ENCODE data around the gene PIGK. TPM values are rescaled to one million over a fixed set of nuclear protein-coding genes. Genes with fewer than 3 reads are reported as not detected.

Gene PIGK
- total and polyA plus RNA-seq, 8 donors, result 0.58 to 62.4 (median 8.5) TPM

- Histone ChIP-seq H3K4me1 (no peaks in the 10 kb centered on the region), H3K36me3 (no peaks in the 10 kb centered on the region), H3K9me3 (no peaks in the 10 kb centered on the region), H3K27ac (no peak overlapping the region), H3K27me3 (no peaks in the 10 kb centered on the region), H3K4me3 (no peak overlapping the region)
- intact Hi-C loops (cut with DNase I; ENCODE audit: low total_unique reads), result no loop called here
- DNase-seq, result no peak
- TF ChIP-seq POLR2AphosphoS5 (IDR thresholded peaks at IDR 0.05) (no peak), EP300 (IDR thresholded peaks at IDR 0.05) (no peak), CTCF (IDR thresholded peaks at IDR 0.05) (no peak)
- WGBS, 5 donors, result 50 to 57% (median 55%) methylated on average over 1 of the region's 1 CpG
Measured at GRCh38 chr1:77048615-77049005, 170.6 kb downstream of the PIGK start.

GRCh38 chr1:77047978-77048614, 171.1 kb downstream of the PIGK start:
- TF ChIP-seq CTCF (IDR thresholded peaks at IDR 0.05) (no peak), POLR2A (IDR thresholded peaks at IDR 0.05) (no peak), EP300 (IDR thresholded peaks at IDR 0.05) (no peak), POLR2AphosphoS5 (IDR thresholded peaks at IDR 0.05) (no peak)
- H3K27me3 ChIP-seq, result no peaks in the 10 kb centered on the region
- 62 to 80% (median 74%) methylated on average over 3 of the region's 3 CpGs for WGBS, 5 donors

GRCh38 chr1:77047575-77047974, 171.7 kb downstream of the PIGK start:
- WGBS, 5 donors, result 88 to 99% (median 93%) methylated on average over 1 of the region's 1 CpG
- H3K27me3 ChIP-seq, result no peaks in the 10 kb centered on the region
- H3K27ac ChIP-seq, result no peak overlapping the region
- no peak for TF ChIP-seq EP300 (IDR thresholded peaks at IDR 0.05)
- TF ChIP-seq POLR2AphosphoS5 (IDR thresholded peaks at IDR 0.05), result no peak
- TF ChIP-seq POLR2A (IDR thresholded peaks at IDR 0.05), result no peak
- no peak for TF ChIP-seq CTCF (IDR thresholded peaks at IDR 0.05)
- no peaks in the 10 kb centered on the region for H3K4me1 ChIP-seq
- H3K9me3 ChIP-seq, result no peaks in the 10 kb centered on the region
- H3K36me3 ChIP-seq, result no peaks in the 10 kb centered on the region
- intact Hi-C loops (cut with DNase I; ENCODE audit: low total_unique reads), result no loop called here
- H3K4me3 ChIP-seq, result no peak overlapping the region
- DNase-seq, result no peak

More at GRCh38 chr1:77047978-77048614, 171.1 kb downstream of the PIGK start:
- no peak for DNase-seq
- Histone ChIP-seq H3K4me3 (no peak overlapping the region), H3K36me3 (no peaks in the 10 kb centered on the region), H3K9me3 (no peaks in the 10 kb centered on the region), H3K4me1 (no peaks in the 10 kb centered on the region), H3K27ac (no peak overlapping the region)
- intact Hi-C loops (cut with DNase I; ENCODE audit: low total_unique reads), result no loop called here

GRCh38 chr1:77044133-77044849, 174.9 kb downstream of the PIGK start:
- intact Hi-C loops (cut with DNase I; ENCODE audit: low total_unique reads), result no loop called here
- 92 to 95% (median 93%) methylated on average over 13 to 20 of the region's 20 CpGs for whole genome bisulfite sequencing, 5 donors
- H3K36me3 ChIP-seq, result no peaks in the 10 kb centered on the region
- H3K4me3 ChIP-seq, result no peak overlapping the region
- DNase-seq, result no peak
- no peaks in the 10 kb centered on the region for H3K9me3 ChIP-seq
- H3K4me1 ChIP-seq, result peaks cover 0 to 11% (median under 1%) of the 10 kb centered on the region in 4 donors
- H3K27me3 ChIP-seq, result no peaks in the 10 kb centered on the region
- TF ChIP-seq POLR2A (IDR thresholded peaks at IDR 0.05), result no peak
- TF ChIP-seq CTCF (IDR thresholded peaks at IDR 0.05), result no peak
- no peak overlapping the region for H3K27ac ChIP-seq

Measured in stomach (tissue), 9 donors.